Panc1 (cell line): ENCODE results near the gene VAT1L. TPM values are rescaled to one million over a fixed set of nuclear protein-coding genes. Genes with fewer than 3 reads are reported as not detected.

ENCODE experiments used
- ATAC-seq: fragments of 200-7000 bp; cut with Tn5 transposase; 2 replicates; pipeline ENCODE4 v1.9.1; 2020; ENCODE audit warnings: mild to moderate bottlenecking, moderate library complexity
- BruUV-seq: library from RNA; stranded (reverse); fragments of 400-500 nt; replicated peaks from 2 replicates; lab custom pipeline; 2021; lab: Mats Ljungman, UMichigan
- CTCF ChIA-PET: fragments of 300-600 bp; sonication (Branson Sonifier 250); formaldehyde crosslinking; loops from one replicate; lab custom pipeline; 2022; ENCODE audit warnings: antibody characterized with exemption; lab: Charles Lee
- POLR2A ChIA-PET: fragments of 300-600 bp; sonication (Branson Sonifier 250); formaldehyde crosslinking; loops from one replicate; lab custom pipeline; 2022; ENCODE audit warnings: antibody characterized with exemption; lab: Charles Lee
- DNase-seq: peaks from one replicate; pipeline ENCODE4 v3.0.0-alpha.2; 2010; ENCODE audit warnings: low read depth, low spot score
- H3K27ac ChIP-seq: 2 replicates; pipeline ENCODE4 v1.5.1; 2011; ENCODE audit warnings: mild to moderate bottlenecking, low read length, inconsistent platforms
- H3K27me3 ChIP-seq: fragments of 200-500 bp; sonication (Bioruptor generic); 2 replicates; pipeline ENCODE4 v1.6.0; 2014; ENCODE audit warnings: low read length, inconsistent platforms; ENCODE audit not compliant: control insufficient read depth, insufficient read depth
- H3K36me3 ChIP-seq: fragments of 200-500 bp; sonication (Bioruptor generic); 2 replicates; pipeline ENCODE4 v1.5.1; 2014; ENCODE audit warnings: inconsistent platforms, mild to moderate bottlenecking, low read length, moderate library complexity; ENCODE audit not compliant: control insufficient read depth, insufficient read depth
- H3K4me1 ChIP-seq: 2 replicates; pipeline ENCODE4 v1.5.1; 2011; ENCODE audit warnings: inconsistent platforms, mild to moderate bottlenecking, low read length, moderate library complexity; ENCODE audit not compliant: control insufficient read depth, insufficient read depth
- H3K4me3 ChIP-seq, 2 experiments: 2 replicates each; pipeline ENCODE4 v1.5.1; 2011 to 2012; ENCODE audit warnings: low read depth in 2 of 2, low read length in 2 of 2, mild to moderate bottlenecking in 2 of 2, inconsistent platforms in 1 of 2, moderate library complexity in 1 of 2
- H3K9me3 ChIP-seq: fragments of 200-500 bp; sonication (Bioruptor generic); 2 replicates; pipeline ENCODE4 v1.5.1; 2014; ENCODE audit warnings: low read depth, mild to moderate bottlenecking, inconsistent platforms, low read length, moderate library complexity; ENCODE audit not compliant: control insufficient read depth, insufficient read depth
- CTCF ChIP-seq: fragments of 450-650 bp; IDR thresholded peaks from 2 replicates; pipeline ENCODE4 v1.5.1; 2017; ENCODE audit warnings: mild to moderate bottlenecking
- POLR2AphosphoS5 ChIP-seq: IDR thresholded peaks from 2 replicates; pipeline ENCODE4 v1.6.1; 2012; ENCODE audit warnings: mild to moderate bottlenecking, low read depth, low read length, moderate library complexity
- SIN3A ChIP-seq: IDR thresholded peaks from 2 replicates; pipeline ENCODE4 v1.6.1; 2012; ENCODE audit warnings: low read depth, mild to moderate bottlenecking, low read length, moderate library complexity, borderline replicate concordance; ENCODE audit not compliant: insufficient read depth
- TCF7L2 ChIP-seq: IDR thresholded peaks from 2 replicates; pipeline ENCODE4 v1.6.1; 2011; ENCODE audit warnings: mild to moderate bottlenecking, low read depth, low read length, inconsistent platforms
- in situ Hi-C: cut with HindIII; loops from 2 replicates; pipeline ENCODE4 v1.10.0; 2016; ENCODE audit warnings: low sequenced_read_pairs, low pct_unique_long_range_greater_than_20kb
- intact Hi-C: fragments of 100-400 bp; cut with micrococcal nuclease; formaldehyde crosslinking; loops from one replicate; pipeline ENCODE4 v1.10.0; 2022; ENCODE audit not compliant: unreplicated experiment
- total RNA-seq: library from RNA; stranded (reverse); gene quantifications from one replicate; pipeline ENCODE4 v1.2.1, GENCODE V29; 2021; ENCODE audit not compliant: unreplicated experiment
- TF ChIP-seq, protein P1 (sequence below), 2 experiments: IDR thresholded peaks; 2 replicates each; pipeline ENCODE4 v1.6.1; 2011 to 2012; ENCODE audit warnings: low read depth in 2 of 2, control low read depth in 1 of 2, low read length in 1 of 2, mild to moderate bottlenecking in 1 of 2, moderate library complexity in 1 of 2; ENCODE audit not compliant: insufficient read depth in 1 of 2

The VAT1L gene
- total RNA-seq, 1 experiment from 2014 or later = not detected

GRCh38 chr16:77822661-77823060, 34.3 kb downstream of the VAT1L start:
- in situ Hi-C loops = no loop called here
- no peak overlapping the region for H3K4me3 ChIP-seq
- intact Hi-C loops = no loop called here
- TF ChIP-seq TCF7L2 (no peak), SIN3A (no peak), CTCF (no peak), POLR2AphosphoS5 (no peak)
- TF ChIP-seq, protein P1, sequence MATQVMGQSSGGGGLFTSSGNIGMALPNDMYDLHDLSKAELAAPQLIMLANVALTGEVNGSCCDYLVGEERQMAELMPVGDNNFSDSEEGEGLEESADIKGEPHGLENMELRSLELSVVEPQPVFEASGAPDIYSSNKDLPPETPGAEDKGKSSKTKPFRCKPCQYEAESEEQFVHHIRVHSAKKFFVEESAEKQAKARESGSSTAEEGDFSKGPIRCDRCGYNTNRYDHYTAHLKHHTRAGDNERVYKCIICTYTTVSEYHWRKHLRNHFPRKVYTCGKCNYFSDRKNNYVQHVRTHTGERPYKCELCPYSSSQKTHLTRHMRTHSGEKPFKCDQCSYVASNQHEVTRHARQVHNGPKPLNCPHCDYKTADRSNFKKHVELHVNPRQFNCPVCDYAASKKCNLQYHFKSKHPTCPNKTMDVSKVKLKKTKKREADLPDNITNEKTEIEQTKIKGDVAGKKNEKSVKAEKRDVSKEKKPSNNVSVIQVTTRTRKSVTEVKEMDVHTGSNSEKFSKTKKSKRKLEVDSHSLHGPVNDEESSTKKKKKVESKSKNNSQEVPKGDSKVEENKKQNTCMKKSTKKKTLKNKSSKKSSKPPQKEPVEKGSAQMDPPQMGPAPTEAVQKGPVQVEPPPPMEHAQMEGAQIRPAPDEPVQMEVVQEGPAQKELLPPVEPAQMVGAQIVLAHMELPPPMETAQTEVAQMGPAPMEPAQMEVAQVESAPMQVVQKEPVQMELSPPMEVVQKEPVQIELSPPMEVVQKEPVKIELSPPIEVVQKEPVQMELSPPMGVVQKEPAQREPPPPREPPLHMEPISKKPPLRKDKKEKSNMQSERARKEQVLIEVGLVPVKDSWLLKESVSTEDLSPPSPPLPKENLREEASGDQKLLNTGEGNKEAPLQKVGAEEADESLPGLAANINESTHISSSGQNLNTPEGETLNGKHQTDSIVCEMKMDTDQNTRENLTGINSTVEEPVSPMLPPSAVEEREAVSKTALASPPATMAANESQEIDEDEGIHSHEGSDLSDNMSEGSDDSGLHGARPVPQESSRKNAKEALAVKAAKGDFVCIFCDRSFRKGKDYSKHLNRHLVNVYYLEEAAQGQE (IDR thresholded peaks at IDR 0.05; ENCODE audit: insufficient read depth in 1 of 2, low read depth in 2 of 2, low read length in 1 of 2) = no peak
- ChIA-PET CTCF (no interaction called here), POLR2A (no interaction called here)
- DNase-seq = no peak
- no peak for ATAC-seq
- H3K27ac ChIP-seq = no peak overlapping the region
- no peaks in the 10 kb centered on the region for H3K36me3 ChIP-seq
- H3K27me3 ChIP-seq = peaks cover 6% of the 10 kb centered on the region
- BruUV-seq = no TSS peak
- no peaks in the 10 kb centered on the region for H3K9me3 ChIP-seq
- no peaks in the 10 kb centered on the region for H3K4me1 ChIP-seq

DNA sequence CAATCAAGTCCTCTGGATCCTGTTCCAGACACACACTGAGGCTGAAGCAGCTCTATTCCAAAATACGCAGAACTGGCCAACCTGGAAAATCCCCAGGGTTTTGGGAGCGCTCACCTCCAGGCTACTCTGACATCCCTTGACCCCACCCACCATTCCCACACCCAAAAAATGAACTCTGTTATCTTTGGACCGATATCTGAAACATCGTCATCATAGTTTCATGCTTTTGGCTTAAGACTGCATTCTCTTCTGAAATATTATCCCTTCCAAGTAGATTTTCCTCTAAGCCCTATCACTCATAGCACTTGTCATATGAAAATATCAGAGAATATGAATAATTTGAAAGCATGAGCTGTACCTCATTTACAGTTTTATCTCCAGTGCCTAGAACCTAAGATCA, 34.7 kb downstream of the VAT1L start:
- Histone ChIP-seq H3K9me3 (no peaks in the 10 kb centered on the region), H3K27ac (no peak overlapping the region), H3K4me3 (no peak overlapping the region), H3K36me3 (no peaks in the 10 kb centered on the region), H3K27me3 (peaks cover 6% of the 10 kb centered on the region), H3K4me1 (no peaks in the 10 kb centered on the region)
- no peak for TF ChIP-seq TCF7L2
- TF ChIP-seq SIN3A = no peak
- TF ChIP-seq CTCF = no peak
- no peak for TF ChIP-seq POLR2AphosphoS5
- TF ChIP-seq, protein P1 (IDR thresholded peaks at IDR 0.05; ENCODE audit: insufficient read depth in 1 of 2, low read depth in 2 of 2, low read length in 1 of 2) = no peak
- CTCF ChIA-PET = no interaction called here
- no peak for DNase-seq
- ATAC-seq = no peak
- BruUV-seq = no TSS peak
- POLR2A ChIA-PET = no interaction called here
- in situ Hi-C loops = no loop called here
- intact Hi-C loops = no loop called here
